Cerebellar cortex (tissue), 1 donor: Measurements from ENCODE around the gene CBX7.

ENCODE experiments used
- DNase-seq: peaks from one replicate; pipeline ENCODE4 v3.0.0-alpha.2; 2015; ENCODE audit warnings: low spot score

Gene CBX7

GRCh38 chr22:39147335-39148025, 5.0 kb downstream of the CBX7 start:
- no peak for DNase-seq

GRCh38 chr22:39146256-39147101, 6.0 kb downstream of the CBX7 start:
- DNase-seq = no peak

GRCh38 chr22:39144101-39144767, 8.2 kb downstream of the CBX7 start:
- peak; percentile 40 for DNase-seq

- no peak for DNase-seq
These were observed 10.3 kb downstream of the CBX7 start for GRCh38 chr22:39142088-39142680.

- DNase-seq = no peak
These were observed 12.5 kb downstream of the CBX7 start for GRCh38 chr22:39139933-39140332.

GRCh38 chr22:39138357-39138997, 14.0 kb downstream of the CBX7 start:
- no peak for DNase-seq

- DNase-seq = no peak
These were observed 16.2 kb downstream of the CBX7 start for GRCh38 chr22:39136317-39136716.

GRCh38 chr22:39135092-39135896, 17.2 kb downstream of the CBX7 start:
- DNase-seq = peak; percentile 51

GRCh38 chr22:39134366-39135091, 18.0 kb downstream of the CBX7 start:
- DNase-seq = no peak

GRCh38 chr22:39133871-39134270, 18.6 kb downstream of the CBX7 start:
- no peak for DNase-seq

GRCh38 chr22:39132871-39133524, 19.5 kb downstream of the CBX7 start:
- no peak for DNase-seq

GRCh38 chr22:39132281-39132680, 20.2 kb downstream of the CBX7 start:
- DNase-seq = no peak

GRCh38 chr22:39130892-39131855, 21.3 kb downstream of the CBX7 start:
- DNase-seq = no peak

GRCh38 chr22:39130152-39130704, 22.3 kb downstream of the CBX7 start:
- DNase-seq = no peak

- no peak for DNase-seq
These were observed 22.7 kb downstream of the CBX7 start for GRCh38 chr22:39129746-39130145.

GRCh38 chr22:39129081-39129480, 23.4 kb downstream of the CBX7 start:
- no peak for DNase-seq

- DNase-seq = no peak
These were observed 24.0 kb downstream of the CBX7 start for GRCh38 chr22:39128508-39128907.

- no peak for DNase-seq
These were observed 26.9 kb downstream of the CBX7 start for GRCh38 chr22:39125622-39126021.
